C4-2B (cell line): ENCODE results near the gene GRAMD4.

Experiments used
- CTCF ChIP-seq: fragments of 450-650 bp; conservative IDR thresholded peaks from 2 replicates; pipeline ENCODE4 v1.5.1; 2017; ENCODE audit warnings: mild to moderate bottlenecking
- ZFX ChIP-seq: fragments of 450-650 bp; IDR thresholded peaks from 2 replicates; pipeline ENCODE4 v1.6.1; 2017

GRCh38 chr22:46609724-46610201 is 10.4 kb upstream of the GRAMD4 start:
- no peak for TF ChIP-seq CTCF
- TF ChIP-seq ZFX = no peak
